Ramos (cell line): ENCODE results near the gene S1PR1.
"Not testable (repeated sequence)": the region's sequence is repeated elsewhere in the genome, so short reads cannot be mapped to it uniquely, and the experiment has no call there.

Experiments
- in situ Hi-C: fragments of 300-500 bp; cut with MboI; formaldehyde crosslinking; loops from one replicate; pipeline ENCODE4 v1.14.3; 2022; ENCODE audit warnings: low sequenced_read_pairs; ENCODE audit not compliant: unreplicated experiment

S1PR1 gene

GRCh38 chr1:101219924-101220870 is 16.6 kb upstream of the S1PR1 start:
- in situ Hi-C loops, result no loop called here

- in situ Hi-C loops, result no loop called here
These were observed 15.9 kb upstream of the S1PR1 start for GRCh38 chr1:101220906-101221305.

- in situ Hi-C loops, result no loop called here
These were observed 14.8 kb upstream of the S1PR1 start for GRCh38 chr1:101221945-101222429.

- in situ Hi-C loops, result no loop called here
These were observed 9.0 kb upstream of the S1PR1 start for GRCh38 chr1:101227837-101228236.

GRCh38 chr1:101228424-101229134 is 8.2 kb upstream of the S1PR1 start:
- in situ Hi-C loops, result no loop called here

GRCh38 chr1:101232182-101232581 is 4.6 kb upstream of the S1PR1 start:
- in situ Hi-C loops, result not testable (repeated sequence)

GRCh38 chr1:101233495-101233894 is 3.3 kb upstream of the S1PR1 start:
- in situ Hi-C loops, result no loop called here

- in situ Hi-C loops, result no loop called here
These were observed 1.6 kb upstream of the S1PR1 start for GRCh38 chr1:101235216-101235695.

- in situ Hi-C loops, result no loop called here
These were observed 913 bp upstream of the S1PR1 start for GRCh38 chr1:101235696-101236515.

GRCh38 chr1:101237229-101237837 is 514 bp downstream of the S1PR1 start:
- in situ Hi-C loops, result no loop called here

GRCh38 chr1:101238031-101238628 is 1.3 kb downstream of the S1PR1 start:
- in situ Hi-C loops, result no loop called here

- in situ Hi-C loops, result no loop called here
These were observed 1.9 kb downstream of the S1PR1 start for GRCh38 chr1:101238681-101239094.

- in situ Hi-C loops, result no loop called here
These were observed 2.5 kb downstream of the S1PR1 start for GRCh38 chr1:101239095-101240040.

- in situ Hi-C loops, result no loop called here
These were observed 3.2 kb downstream of the S1PR1 start for GRCh38 chr1:101240041-101240430.

- in situ Hi-C loops, result no loop called here
These were observed 4.8 kb downstream of the S1PR1 start for GRCh38 chr1:101241485-101242225.

- in situ Hi-C loops, result no loop called here
These were observed 5.7 kb downstream of the S1PR1 start for GRCh38 chr1:101242324-101243050.

GRCh38 chr1:101243751-101244150 is 6.9 kb downstream of the S1PR1 start:
- in situ Hi-C loops, result no loop called here
